OCI-M2 (cell line): Measurements from ENCODE around the gene CDC45.
A peak's percentile ranks its signal among the peaks of the same experiment; 100 is the strongest.
"Not testable (repeated sequence)": the region's sequence is repeated elsewhere in the genome, so short reads cannot be mapped to it uniquely, and the experiment has no call there.

Experiments
- DNase-seq: peaks from one replicate; lab custom pipeline; 2025; ENCODE audit not compliant: unreplicated experiment; lab: John Stamatoyannopoulos, UW

The CDC45 gene, protein sequence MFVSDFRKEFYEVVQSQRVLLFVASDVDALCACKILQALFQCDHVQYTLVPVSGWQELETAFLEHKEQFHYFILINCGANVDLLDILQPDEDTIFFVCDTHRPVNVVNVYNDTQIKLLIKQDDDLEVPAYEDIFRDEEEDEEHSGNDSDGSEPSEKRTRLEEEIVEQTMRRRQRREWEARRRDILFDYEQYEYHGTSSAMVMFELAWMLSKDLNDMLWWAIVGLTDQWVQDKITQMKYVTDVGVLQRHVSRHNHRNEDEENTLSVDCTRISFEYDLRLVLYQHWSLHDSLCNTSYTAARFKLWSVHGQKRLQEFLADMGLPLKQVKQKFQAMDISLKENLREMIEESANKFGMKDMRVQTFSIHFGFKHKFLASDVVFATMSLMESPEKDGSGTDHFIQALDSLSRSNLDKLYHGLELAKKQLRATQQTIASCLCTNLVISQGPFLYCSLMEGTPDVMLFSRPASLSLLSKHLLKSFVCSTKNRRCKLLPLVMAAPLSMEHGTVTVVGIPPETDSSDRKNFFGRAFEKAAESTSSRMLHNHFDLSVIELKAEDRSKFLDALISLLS

GRCh38 chr22:19479355-19480172 is at the start of gene CDC45:
TSS of gene CDC45 (plus strand) at chr22:19479920. CDS start at chr22:19479969, 49 bp downstream.
- peak; percentile 94 for DNase-seq

DNA sequence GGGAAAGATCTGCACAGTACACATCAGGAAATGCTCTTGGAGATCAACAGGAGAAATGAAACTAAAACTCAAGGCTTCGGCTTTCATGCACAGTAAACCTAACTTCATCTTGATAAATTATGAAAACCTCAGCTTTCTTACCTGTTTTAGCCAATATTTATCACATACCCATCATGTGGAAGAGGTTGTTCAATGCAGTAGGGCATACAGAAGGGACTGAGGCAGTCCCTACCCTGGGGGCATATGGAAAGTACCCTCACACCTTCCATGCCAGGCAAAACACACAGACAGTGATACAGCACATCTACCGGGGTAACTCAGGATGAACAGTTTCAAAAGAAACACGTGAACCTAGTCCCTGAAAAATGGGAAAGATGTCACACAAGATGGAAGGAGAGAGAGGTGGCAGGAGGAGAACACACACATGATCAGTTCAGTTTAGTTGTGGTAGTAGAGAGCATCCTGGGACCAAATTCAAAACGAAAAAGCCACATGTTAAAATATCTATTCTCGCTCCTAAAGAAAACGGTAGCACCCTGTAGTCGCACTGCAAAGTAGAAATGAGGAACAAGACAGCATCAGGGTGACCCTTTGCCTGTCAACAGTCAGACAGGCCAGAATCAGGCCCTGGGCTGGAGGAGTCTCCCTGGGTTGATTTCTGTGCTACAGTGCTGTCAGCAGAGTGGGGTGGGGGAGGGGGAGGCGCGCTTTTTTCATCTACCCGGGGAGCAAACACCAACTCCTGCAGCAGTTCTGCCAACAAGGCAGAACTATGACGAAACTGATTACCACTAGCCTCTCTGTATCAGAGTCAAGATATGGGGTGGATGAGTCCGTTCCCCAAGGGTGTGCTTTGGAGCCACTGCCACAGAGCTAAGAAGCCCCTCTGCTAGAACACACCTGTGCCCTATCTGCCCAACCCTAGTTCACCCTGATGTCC is 49.5 kb upstream of the CDC45 start:
- DNase-seq: no peak

- DNase-seq: no peak
Observed at GRCh38 chr22:19430890-19431541, 48.7 kb upstream of the CDC45 start.

DNA sequence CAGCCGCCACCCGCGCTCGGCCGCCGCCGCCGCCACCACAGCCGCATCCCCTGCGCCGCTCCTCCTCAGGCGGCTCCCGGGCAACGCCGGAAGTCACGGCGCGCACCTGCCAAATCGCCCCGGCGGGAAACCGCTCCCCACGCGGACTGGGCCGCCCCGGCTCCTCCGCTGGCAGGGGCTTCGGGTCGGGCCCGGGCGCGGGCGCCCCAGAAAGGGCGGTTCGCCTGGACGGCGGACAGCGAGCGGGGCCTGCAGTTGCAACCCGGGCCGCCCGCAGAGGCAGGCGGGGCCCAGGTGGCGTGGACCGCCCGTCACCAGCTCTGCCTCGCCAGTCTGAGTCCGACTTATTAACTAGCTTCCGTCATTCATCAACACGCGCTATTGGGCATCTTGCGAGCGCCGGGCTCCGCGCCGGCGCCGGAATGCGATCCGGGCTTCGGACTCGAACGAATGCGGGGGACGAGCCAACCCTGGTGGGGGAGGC is 48.0 kb upstream of the CDC45 start, which contains the start of gene HIRA:
TSS of gene HIRA (minus strand) at position 85 of the 484 bp plus-strand sequence. CDS start 257 bp downstream, outside the sequence.
- DNase-seq: no peak

- peak; percentile 51 for DNase-seq
Observed at GRCh38 chr22:19432133-19432851, 47.4 kb upstream of the CDC45 start, which contains the start of gene MRPL40. TSS of gene MRPL40 (plus strand) at chr22:19432545. CDS start at chr22:19432555, 10 bp downstream.

DNA sequence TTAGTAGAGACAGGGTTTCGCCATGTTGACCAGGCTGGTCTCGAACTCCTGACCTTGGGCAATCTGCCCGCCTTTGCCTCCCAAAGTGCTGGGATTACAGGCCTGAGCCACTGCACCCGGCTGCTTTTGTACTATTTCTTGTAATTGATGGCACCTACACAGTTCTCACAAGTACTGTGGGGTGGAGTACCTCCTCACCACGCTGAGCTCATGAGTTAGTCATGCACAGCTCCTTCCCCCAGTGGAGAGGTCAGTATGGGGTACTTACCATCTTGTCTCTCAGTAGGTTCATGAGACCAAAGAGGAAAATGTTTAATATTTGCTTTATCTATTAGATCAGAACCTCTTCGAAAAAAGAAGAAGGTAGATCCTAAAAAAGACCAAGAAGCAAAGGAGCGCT is 45.3 kb upstream of the CDC45 start:
- DNase-seq: no peak

GRCh38 chr22:19434829-19435580 is 44.7 kb upstream of the CDC45 start:
- no peak for DNase-seq

- DNase-seq: not testable (repeated sequence)
Observed at GRCh38 chr22:19436444-19437161, 43.1 kb upstream of the CDC45 start.

GRCh38 chr22:19438298-19438697 is 41.4 kb upstream of the CDC45 start:
- no peak for DNase-seq

DNA sequence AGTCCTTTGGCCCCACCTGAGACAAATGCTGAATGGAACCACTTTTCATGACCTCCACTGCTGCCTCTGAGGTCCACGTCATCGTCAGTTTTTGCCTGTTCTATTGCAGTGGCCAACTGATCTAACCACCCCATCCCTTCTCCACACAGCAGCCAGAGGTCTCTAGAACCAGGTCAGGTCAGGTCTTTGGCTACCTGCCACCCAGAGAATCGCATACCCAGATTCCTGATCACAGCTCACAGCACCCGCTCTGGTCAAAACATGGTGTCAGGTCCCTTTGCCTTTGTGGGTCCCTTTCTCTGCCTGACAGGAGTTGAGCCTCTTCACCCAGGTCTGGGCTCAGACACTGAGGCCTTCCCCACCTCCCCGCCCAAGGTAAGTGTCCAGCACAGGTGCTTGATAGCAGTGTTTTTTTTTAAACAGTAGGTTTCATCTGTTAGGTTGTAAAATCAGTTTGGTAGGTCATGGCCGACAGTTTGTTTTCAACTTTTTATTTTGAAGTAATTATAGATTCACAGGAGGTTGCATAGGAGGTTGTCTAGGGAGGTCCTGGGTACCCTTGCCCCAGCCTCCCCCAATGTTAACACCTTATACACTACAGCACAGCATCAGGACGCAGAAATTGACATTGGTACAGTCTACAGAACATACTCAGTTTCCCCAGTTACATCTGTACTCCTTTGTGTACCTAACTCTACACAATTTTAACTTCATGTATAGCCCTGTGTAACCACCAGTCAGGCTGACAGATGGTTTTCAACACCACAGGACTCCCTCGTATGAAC is 39.1 kb upstream of the CDC45 start:
- no peak for DNase-seq

GRCh38 chr22:19442166-19442565 is 37.6 kb upstream of the CDC45 start:
- DNase-seq: no peak

- no peak for DNase-seq
Observed at GRCh38 chr22:19443544-19444211, 36.0 kb upstream of the CDC45 start.

DNA sequence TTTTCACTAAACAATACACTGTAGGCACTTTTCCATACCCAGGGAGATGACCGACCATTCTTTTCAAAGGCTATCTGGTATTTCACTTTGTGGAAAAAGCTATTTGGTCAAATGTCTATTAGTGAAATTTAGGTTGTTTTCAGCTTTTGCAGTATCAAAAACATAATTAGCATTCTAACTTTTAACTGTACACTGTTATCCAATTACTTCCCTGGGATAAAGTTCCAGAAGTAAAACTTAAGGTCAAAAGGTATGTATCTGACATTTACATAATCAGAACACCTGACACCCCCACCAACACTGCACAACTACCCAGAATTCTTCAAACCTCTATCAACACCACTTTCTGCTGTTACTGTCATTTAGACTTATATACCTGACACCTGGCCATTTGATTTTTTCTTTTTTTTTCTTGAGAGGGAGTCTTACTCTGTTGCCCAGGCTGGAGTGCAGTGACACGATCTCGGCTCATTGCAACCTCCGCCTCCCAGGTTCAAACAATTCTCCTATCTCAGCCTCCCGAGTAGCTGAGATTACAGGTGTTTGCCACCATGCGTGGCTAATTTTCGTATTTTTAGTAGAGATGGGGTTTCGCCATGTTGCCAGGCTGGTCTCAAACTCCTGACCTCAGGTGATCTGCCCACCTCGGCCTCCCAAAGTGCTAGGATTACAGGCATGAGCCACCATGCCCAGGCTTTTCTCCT is 34.3 kb upstream of the CDC45 start:
- not testable (repeated sequence) for DNase-seq

DNA sequence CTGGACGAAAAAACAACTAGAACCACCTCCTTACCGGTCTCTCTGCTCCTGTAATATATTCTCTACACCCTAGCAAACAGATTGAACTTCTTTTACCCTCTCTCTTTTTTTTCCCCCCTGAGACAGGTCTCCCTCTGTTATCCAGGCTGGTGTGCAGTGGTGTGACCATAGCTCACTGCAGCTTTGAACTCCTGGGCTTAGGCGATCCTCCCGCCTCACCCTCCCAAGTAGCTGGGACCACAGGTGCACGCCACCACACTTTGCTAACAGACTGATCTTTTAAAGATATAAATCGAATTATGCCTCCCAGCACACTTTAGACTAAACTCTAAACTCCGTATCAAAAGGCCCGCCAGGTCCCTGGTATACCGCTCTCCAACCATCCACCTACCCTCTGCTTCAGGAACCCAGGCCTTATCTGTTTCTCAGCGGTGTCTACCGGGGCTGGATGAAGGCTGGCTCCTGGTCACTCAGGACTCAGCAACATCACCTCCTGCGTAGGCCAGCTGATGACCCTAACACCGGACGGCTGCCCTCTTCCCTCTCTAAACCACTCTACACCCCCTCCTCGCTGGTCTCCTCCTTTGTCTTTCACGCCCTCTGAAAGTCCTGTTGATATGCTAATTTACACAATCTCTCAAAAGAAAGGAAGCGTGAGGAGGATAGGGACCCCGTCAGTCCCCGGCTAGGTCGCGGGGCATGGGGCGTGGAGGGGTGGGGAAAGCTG is 33.0 kb upstream of the CDC45 start:
- no peak for DNase-seq
